Bronchial epithelial cell (primary cell): ENCODE measurements around the gene INSM1. TPM values are rescaled to one million over a fixed set of nuclear protein-coding genes. Genes with fewer than 3 reads are reported as not detected.

Experiments used
- DNase-seq: peaks from one replicate; pipeline ENCODE4 v3.0.0-alpha.2; 2010; ENCODE audit warnings: low read depth
- FAIRE-seq: peaks from 2 replicates; lab custom pipeline; 2011; peaks lifted over from hg19 to GRCh38; lab: Jason Lieb, UNC
- H3K27me3 ChIP-seq: 2 replicates; pipeline ENCODE4 v1.5.1; 2011; ENCODE audit warnings: low read length; ENCODE audit not compliant: control insufficient read depth, insufficient read depth
- H3K36me3 ChIP-seq: 2 replicates; pipeline ENCODE4 v1.5.1; 2011; ENCODE audit warnings: low read length; ENCODE audit not compliant: control insufficient read depth, insufficient read depth
- H3K4me3 ChIP-seq: 2 replicates; pipeline ENCODE4 v1.5.1; 2011; ENCODE audit warnings: mild to moderate bottlenecking, low read depth, low read length, control low read depth
- CTCF ChIP-seq: IDR thresholded peaks from 2 replicates; pipeline ENCODE4 v1.5.1; 2011; ENCODE audit warnings: mild to moderate bottlenecking, moderate library complexity, low read length, control low read depth, inconsistent platforms; ENCODE audit not compliant: insufficient read depth, severe bottlenecking
- total RNA-seq: library from RNA; depleted of rRNA; stranded (reverse); fragments of >200 nt; gene quantifications from 2 replicates; pipeline ENCODE4 v1.2.1, GENCODE V29; 2014

INSM1 gene
- total RNA-seq, 1 donor from 2014 or later = not detected

GRCh38 chr20:20338133-20338730 lies 29.7 kb upstream of the INSM1 start:
- no peaks in the 10 kb centered on the region for H3K36me3 ChIP-seq

GRCh38 chr20:20340443-20340842 lies 27.5 kb upstream of the INSM1 start:
- Histone ChIP-seq H3K27me3 (no peaks in the 10 kb centered on the region), H3K4me3 (no peak overlapping the region), H3K36me3 (no peaks in the 10 kb centered on the region)
- TF ChIP-seq CTCF = no peak
- DNase-seq = no peak
- FAIRE-seq = no peak

More at GRCh38 chr20:20338133-20338730, 29.7 kb upstream of the INSM1 start:
- TF ChIP-seq CTCF = no peak
- FAIRE-seq (no peak), DNase-seq (no peak)
- Histone ChIP-seq H3K4me3 (no peak overlapping the region), H3K27me3 (no peaks in the 10 kb centered on the region)

- no peak for DNase-seq
- FAIRE-seq = no peak
- Histone ChIP-seq H3K36me3 (no peaks in the 10 kb centered on the region), H3K27me3 (no peaks in the 10 kb centered on the region), H3K4me3 (no peak overlapping the region)
- TF ChIP-seq CTCF = no peak
These were observed 26.5 kb upstream of the INSM1 start for GRCh38 chr20:20341371-20341770.

- no peak for TF ChIP-seq CTCF
- Histone ChIP-seq H3K4me3 (no peak overlapping the region), H3K36me3 (no peaks in the 10 kb centered on the region), H3K27me3 (no peaks in the 10 kb centered on the region)
- DNase-seq (no peak), FAIRE-seq (no peak)
These were observed 25.8 kb upstream of the INSM1 start for GRCh38 chr20:20342066-20342465.

- no peak for TF ChIP-seq CTCF
- Histone ChIP-seq H3K36me3 (no peaks in the 10 kb centered on the region), H3K27me3 (no peaks in the 10 kb centered on the region), H3K4me3 (no peak overlapping the region)
- DNase-seq (no peak), FAIRE-seq (no peak)
These were observed 24.0 kb upstream of the INSM1 start for GRCh38 chr20:20343932-20344331.

GRCh38 chr20:20344476-20344875 lies 23.4 kb upstream of the INSM1 start:
- TF ChIP-seq CTCF = no peak
- H3K36me3 ChIP-seq = no peaks in the 10 kb centered on the region
- no peak for FAIRE-seq
- no peak overlapping the region for H3K4me3 ChIP-seq
- no peaks in the 10 kb centered on the region for H3K27me3 ChIP-seq
- DNase-seq = no peak
